Stimulated activated CD8-positive, alpha-beta memory T cell treated with anti-CD3 and anti-CD28 coated beads, Interleukin-2, amount 100 ng/mL, for 48 hours (primary cell): ENCODE results near the gene GPT2.

Experiments used
- DNase-seq, 2 donors: peaks; one replicate each; pipeline ENCODE4 v3.0.0-alpha.2; 2020; ENCODE audit warnings: low read depth in 2 of 2

GPT2 gene, protein sequence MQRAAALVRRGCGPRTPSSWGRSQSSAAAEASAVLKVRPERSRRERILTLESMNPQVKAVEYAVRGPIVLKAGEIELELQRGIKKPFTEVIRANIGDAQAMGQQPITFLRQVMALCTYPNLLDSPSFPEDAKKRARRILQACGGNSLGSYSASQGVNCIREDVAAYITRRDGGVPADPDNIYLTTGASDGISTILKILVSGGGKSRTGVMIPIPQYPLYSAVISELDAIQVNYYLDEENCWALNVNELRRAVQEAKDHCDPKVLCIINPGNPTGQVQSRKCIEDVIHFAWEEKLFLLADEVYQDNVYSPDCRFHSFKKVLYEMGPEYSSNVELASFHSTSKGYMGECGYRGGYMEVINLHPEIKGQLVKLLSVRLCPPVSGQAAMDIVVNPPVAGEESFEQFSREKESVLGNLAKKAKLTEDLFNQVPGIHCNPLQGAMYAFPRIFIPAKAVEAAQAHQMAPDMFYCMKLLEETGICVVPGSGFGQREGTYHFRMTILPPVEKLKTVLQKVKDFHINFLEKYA

DNA sequence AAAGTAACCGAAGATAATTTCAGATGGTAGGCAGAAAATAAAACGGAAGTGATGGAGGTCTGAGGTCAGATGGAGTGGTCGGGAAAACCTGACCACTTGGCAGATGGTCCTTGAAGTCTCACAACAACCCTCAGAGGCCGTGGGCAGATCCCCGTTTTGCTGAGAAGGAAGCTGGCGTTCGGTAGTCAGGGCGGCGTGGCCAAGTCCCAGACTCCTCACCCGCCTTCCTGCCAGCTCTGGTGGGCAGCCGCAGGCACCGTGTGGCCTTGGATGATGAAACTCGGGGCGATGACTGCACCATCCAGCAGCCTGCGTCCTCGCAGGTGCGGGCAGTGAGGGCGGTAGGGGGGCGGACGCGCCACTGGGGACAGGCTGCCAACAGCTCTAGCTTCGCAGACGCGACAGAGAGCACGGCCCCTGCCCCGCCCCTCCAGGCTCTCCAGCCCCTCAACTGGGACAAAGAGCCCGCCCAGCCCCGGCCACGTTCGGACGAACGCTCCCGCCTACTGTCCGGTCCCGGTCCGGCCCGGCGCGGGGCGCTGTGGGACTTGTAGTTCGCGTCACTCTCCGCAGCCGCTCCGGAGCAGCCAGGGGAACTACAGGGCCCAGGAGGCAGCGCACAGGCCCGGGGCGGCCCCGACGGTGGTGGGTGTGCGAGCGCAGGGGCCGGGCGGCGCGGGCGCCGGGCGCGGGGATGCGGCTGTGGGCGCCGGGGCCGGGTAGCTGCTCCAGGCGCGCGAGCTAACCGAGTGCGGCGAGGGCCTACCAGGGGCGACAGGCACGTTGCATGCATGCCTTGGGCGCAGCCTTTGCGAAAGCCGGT lies at the start of gene GPT2:
Gene GPT2 (plus strand): TSS at position 673 of the 823 bp plus-strand sequence. CDS start 354 bp downstream, outside the sequence.
- peak; percentile 88 for DNase-seq

DNA sequence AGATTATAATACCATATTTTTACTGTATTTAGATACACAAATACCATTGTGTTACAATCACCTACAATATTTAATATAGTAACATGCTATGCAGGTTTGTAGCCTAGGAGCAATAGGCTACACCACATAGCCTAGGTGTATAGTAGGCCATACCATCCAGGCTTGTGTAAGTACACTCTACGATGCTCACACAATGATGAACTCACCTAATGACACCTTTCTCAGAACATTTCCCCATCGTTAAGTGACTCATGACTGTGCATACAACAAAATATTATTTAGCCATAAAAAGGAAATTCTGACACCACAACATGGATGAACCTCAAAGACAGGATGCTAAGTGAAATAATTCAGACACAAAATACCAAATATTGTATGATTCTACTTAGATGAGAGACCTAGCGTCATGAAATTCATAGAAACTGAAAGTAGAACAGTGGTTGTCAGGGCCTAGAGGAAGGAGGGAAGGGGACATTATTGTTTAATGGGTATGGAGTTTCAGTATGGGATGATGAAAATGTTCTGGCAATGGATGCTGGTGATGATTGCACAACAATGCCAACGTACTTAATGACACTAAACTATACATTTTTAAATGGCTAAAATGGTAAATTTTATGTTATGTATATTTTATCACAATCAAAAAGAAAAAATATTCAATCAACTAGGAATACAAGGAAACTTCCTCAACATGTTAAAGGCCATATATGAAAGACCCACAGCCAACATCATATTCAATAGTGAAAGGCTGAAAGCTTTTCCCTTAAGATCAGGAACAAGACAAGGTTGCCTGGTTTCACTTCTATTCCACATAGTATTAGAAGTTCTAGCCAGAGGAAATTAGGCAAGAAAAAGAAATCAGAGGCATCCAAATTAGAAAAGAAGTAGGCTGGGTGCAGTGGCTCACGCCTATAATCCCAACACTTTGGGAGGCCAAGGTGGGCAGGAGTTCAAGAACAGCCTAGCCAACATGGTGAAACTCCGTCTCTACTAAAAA lies 47.3 kb upstream of the GPT2 start:
- DNase-seq: no peak

DNA sequence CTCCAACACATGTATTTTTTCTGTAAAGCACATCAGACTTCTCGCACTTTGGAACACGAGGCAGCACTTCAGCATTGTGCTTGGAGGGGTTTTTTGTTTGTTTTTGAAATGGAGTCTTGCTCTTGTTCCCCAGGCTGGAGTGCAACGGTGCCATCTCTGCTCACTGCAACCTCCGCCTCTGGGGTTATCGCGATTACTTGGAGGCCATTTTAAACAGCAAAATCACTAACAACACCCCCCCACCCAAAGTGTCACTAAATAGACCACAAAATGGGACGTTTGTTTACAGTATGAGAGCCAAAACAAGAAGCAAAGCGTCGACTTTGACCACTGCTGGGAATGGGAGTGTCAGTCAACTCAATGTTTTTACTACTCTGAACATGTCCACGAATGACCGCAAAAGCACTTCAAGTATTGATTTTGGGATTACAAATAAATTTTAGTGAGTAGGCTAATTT lies 44.1 kb upstream of the GPT2 start:
- DNase-seq: no peak

DNA sequence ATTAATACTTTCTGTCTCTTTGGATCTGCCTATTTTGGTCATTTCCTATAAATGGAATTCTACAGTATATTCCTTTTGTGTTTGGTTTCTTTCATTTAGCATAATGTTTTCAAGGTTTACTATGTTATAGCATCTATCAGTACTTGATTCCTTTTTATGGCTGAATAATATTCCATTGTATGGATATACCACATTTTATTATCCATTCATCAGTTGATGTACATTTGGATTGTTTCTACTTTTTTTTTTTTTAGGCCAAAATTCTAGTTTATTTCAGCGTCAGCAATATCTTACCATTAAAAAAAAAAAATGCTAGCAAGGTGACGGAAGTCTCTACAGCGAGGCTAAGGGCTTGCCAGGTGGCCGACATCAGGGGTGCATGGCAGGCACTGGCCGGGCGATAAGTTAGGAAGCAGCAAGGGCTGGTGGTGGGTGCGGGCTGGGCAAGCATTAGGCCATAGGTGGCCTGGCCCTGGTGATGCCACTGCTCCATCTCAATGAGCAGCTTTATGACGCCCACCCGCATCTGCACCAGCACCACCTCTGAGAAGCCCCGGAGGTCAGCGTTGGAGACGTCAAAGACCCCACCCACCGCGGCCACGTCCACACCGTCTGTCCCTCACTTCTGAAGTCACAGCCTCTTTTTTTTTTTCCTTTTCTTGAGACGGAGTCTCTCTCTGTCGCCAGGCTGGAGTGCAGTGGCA lies 41.8 kb upstream of the GPT2 start:
- DNase-seq: no peak

DNA sequence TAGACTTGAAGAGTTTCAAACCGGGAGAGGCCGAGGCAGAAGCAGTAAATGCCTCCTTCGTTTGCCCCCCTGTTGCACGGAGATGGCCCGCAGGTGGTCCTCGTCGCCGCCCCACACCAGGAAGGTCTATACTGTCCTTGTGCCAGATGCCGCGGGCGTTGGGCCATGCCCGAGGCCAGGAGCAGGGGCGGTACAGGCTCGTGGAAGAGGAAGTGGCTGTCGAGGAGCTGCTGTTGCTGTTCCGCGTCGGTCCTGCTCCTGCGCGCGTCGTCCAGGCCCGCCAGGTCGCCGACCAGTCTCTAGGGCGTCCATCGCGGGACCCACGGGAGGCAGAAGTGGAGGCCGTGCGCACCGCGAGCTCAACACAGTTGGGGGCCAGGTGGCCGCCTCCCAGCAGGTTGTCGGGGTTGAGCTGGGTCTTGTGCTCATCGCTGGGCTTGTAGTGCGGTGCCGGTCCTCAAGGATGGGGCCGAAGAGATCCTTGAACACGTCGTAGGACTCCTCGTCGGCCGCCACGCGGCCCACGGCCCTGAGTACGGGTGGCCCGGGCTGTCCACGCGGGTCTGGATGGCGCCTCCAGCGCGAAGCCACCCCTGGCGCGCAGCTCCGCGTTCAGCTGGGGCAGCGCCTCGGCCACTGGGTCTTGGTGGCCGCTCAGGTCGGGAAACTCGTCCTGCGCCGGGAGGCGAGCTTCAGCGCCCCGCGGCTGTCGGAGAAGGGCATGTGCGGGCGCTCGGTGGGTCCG lies 40.1 kb upstream of the GPT2 start:
- DNase-seq: no peak

DNA sequence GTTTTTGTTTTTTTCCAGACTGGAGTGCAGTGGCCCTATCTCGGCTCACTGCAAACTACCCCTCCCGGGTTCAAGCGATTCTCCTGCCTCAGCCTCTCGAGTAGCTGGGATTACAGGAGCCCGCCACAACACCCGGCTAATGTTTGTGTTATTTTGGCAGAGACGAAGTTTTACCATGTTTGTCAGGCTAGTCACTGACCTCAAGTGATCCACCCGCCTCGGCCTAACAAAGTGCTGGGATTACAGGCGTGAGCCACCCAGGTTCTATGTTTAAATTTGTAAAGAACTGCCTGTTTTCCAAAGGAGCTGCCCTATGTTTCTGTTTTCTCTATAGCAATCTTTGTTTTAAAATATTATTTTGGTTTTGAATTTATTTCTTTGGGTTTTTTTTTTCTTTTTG lies 39.4 kb upstream of the GPT2 start:
- DNase-seq: no peak

DNA sequence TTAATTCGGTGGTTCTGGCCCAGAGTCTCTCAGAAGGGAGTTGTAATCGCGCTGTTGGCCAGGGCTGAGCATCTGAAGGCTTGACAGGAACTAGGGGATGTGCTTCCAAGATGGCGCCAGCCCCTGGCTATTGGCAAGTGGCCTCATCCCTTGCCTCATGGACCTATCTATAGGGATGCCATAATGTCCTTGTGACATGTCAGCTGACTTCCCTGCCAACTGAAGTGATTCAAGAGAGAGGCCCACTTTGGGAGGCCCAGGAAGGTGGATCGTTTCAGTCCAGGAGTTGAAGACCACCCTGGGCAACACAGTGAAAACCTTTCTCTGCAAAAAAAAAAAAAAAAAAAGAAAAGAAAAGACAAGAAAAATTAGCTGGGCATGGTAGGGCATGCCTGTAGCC lies 38.2 kb upstream of the GPT2 start:
- DNase-seq: no peak

DNA sequence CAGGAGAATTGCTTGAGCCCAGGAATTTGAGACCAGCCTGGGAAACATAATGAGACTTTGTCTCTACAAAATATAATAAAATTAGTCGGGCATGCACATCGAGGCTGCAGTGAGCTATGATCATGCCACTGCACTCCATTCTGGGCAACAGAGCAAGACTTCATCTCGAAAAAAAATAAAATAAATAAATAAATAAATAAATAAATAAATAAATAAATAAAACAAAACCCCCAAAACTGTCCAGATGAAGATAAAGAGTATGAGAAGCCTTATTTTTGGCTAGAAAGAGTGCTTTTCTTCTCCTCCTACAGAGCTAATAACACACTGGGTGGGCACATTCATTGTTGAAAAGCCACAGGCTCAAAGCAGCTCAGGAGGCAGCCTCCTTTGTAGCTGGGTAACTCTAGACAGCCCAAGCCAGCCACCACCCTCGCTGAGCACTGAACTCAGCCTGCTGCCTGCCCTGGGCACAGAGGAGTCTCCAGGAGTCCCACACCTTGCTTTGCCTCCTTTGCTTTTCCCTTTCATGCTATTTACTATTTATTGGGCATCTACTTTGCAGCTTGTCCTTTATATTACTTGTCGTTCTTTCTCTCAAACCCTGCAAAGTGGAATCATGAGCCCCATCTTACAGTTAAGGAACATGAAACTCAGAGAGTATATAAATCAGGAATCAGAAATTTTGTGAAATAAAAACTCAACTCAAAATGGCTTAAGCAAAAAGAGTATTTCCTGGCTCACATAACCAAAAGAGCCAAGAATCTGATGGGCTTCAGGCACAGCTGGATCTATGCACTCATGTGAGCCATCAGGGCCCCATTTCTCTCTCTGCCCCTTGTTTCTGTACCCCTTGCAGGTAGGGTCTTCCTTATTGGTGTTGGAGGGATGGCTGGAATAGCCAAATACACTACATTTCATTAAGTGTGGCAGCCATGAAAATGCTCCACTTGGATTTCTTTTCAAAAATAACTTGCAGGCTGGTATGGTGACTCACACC lies 35.1 kb upstream of the GPT2 start:
- no peak for DNase-seq

DNA sequence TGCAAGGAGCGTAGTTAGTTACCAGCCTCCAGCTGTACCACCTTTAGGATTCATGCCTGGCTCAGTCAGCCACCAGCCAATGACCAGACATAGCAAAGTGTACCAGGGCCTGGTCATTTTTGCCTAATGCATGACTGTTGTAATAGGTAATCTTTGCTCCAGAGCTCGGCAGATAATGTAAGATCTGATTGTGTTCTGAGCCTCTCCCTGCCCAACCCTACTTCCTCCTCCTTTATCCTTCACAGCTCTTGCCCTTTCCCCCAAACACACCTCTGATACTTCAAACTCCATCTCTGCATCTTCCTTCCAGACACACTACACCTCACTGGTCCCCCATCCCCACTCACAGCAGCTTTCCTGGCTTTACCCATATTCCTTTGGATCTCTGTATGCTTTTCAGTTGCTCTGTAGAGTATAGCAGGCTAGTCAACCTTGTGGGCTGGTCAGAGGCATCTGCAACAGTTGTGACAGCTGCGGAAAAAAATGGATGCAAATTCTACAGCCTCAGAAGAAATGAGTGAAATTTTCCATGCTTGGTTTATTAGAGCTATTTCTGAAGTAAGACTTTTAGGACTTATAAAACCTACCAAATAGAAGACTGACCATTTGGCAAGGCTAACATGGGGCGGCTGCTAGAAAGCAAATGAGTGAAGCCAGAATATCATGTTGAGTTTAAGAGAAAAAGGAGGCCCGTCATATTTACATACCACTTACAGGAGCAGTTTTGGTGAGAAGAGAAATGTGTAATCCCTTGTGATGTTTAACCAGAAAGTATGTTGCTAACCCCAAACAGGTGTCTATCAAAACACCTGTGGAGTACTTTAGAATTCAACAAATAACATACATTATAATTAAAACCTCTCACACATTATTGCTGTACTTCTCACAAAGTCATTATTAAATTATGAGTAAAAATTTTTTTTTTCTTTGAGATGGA lies 33.3 kb upstream of the GPT2 start:
- no peak for DNase-seq

DNA sequence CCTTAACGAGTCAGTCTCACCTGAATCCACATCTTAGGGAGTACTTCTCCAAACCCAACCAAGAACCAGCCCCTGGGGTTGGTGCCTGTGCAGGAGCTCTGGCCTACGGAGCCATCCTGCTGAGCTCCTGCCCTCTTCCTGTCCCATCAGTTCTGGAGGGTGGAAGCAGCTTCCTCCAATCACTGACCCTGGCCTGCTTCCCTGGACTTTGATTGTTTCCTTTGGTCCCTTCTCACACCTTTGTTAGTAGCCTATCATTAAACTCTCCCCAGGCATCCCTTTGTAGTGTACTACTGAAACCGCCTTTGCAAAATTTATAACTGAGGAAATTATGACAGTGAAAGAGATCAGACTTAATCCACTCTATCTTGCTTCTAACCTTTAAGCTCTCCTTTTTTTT lies 32.0 kb upstream of the GPT2 start:
- no peak for DNase-seq

DNA sequence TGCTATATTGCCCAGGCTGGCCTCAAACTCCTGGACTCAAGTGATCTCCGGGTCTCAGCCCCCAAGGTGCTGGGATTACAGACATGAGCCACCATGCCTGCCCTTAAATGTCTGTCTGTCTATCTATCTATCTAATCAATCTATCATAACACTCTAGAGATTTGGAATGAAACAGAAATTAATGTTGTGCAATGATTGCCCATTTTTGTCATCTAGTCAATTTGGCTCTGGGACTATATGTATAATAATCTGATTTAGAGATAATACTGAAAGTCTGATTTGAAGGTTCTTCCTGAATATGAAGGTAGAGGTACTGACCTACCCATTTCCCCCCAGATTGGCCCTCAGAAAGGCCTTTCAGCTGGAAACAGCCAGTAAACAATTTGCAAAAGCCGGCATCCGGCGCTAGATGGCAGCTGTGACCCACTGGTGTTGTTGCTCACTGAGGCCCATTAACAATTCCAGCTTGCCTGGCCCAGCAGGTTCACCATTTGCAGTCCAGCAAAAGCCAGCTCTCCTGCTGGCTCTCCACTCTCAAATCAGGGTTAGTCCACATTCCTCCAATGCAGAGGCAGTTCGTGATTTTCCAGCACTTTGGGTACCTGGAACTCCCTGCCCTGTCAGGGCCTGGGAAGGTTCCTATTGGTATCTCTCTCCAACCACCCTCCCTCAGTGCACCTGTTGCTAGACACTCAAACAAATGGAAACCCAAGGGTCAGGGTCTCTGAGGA lies 30.3 kb upstream of the GPT2 start:
- peak; percentile 30 to 55 for DNase-seq

DNA sequence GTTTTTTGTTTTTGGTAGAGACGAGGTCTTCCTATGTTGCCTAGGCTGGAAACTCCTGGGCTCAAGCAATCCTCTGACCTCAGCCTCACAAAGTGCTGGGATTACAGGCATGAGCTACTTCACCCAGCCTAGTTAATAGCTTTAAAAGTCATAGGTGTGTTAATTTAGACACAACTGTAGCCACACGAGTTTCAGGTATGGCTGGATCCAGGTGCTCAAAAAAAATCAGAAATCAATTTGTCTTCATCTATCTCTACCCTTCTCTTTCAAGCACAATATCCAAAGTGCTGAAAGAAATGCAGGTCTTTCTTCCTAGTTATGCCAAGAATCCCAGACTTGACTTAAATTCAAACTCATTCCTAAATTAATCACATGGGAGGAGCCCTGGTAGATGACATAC lies 29.3 kb upstream of the GPT2 start:
- no peak for DNase-seq

DNA sequence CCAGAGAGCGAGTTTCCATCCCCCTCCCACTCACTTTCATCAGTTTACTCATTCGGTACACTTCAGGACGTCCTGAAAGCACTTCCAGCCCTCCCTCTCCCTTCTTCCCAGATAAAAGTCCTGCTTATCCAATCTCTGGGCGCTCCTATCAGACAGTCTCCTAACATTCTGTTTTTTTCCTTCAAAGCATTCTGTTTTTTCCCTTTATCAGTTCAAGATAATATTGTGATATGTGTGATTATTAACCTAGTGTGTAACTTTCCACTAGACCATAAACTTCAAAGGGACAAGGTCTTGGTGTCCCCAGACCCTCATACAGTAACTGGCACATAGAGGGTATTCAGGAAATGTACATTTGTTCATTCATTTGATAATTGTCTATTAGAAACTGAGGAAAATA lies 28.8 kb upstream of the GPT2 start:
- DNase-seq: no peak

DNA sequence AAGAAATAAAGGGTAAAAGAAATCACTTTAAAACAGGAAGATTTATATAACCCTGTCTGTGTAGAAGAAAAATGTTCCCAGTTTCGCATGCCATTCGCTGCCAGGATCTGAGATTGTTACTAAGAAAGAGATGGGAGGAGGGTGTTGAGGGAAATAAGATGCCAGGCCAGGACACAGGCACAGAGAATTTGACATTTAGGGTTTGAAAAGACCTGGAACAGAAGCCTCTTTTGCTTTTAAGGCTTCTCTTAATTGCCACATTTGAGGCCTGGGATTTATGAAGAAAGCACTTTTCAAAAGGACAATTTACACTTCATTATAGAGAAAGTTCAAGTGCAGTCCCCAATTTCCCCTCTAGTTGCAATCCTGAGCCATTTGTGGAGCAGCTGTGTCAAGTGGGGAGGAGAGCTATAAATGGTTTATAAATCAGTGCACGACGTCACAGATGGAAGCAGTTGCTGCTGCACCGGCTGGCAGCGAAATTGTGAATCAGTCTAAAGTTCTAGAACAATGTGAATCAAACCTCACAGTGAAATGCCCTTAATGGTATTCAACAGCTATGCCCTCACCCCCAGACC lies 26.7 kb upstream of the GPT2 start:
- DNase-seq: no peak

DNA sequence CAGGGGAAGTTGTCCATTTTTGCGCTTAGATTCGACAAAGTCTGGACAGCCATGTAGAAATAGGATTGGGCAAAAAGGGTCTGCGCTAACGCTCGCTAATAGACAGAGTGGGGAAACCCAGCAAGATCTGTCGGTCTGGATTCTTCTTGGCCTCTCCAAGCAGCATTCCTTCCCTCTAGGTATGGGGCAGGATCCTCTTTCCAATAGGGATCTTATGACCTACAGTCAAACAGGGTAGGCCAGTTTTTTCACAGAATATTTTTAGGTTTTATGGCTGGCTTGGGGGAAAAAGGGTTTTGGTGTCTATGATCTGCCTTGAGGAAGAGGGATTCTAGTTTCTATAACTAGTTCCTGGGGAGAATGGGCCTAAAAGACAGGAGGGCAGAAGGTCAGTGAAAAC lies 26.0 kb upstream of the GPT2 start:
- no peak for DNase-seq

DNA sequence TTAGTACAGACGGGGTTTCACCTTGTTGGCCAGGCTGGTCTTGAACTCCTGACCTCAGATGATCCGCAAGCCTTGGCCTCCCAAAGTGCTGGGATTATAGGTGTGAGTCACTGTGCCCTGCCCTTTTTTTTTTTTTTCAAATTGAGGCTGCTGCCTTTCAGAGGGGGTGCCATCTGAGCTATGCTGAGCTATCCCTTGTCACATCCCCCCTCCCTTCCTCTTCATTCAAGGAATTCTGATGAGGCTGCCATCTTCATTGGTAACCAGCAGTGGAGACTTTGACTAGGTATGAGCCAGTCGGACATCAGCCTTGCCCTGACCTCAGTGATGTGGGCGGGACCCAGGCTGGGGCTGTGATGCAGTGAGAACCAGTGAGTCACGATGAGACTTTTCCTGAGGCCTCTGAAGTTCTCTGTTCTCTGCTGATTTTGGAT lies 24.4 kb upstream of the GPT2 start:
- peak; percentile 37 to 45 for DNase-seq
